ENCODE measurements around the gene SPG7. TPM values are rescaled to one million over a fixed set of nuclear protein-coding genes. Genes with fewer than 3 reads are reported as not detected.

SPG7 gene
- total and polyA plus RNA-seq, 9 of the 15 experiments (the other 6 are each of a cell fraction or from before 2014, with no cell fraction given), result 5.8 to 89.1 (median 49.4) TPM

- H3K9ac ChIP-seq (ENCODE audit: insufficient read depth in 1 of 2, low read depth in 2 of 2, low read length in 2 of 2), result no peak overlapping the region
- H3K36me3 ChIP-seq (ENCODE audit: control insufficient read depth, insufficient read depth, low read length), result peaks cover 77% of the 10 kb centered on the region; the same call in 2 of the 3 replicates
- H3K79me2 ChIP-seq (ENCODE audit: control insufficient read depth, insufficient read depth, low read length), result no peaks in the 10 kb centered on the region
- H2AFZ ChIP-seq (ENCODE audit: low read depth, low read length), result no peak overlapping the region
- ATAC-seq (no peak), FAIRE-seq (no peak), DNase-seq (ENCODE audit: extremely low read depth in 1 of 4, low spot score in 3 of 4) (no peak)
- POLR2A ChIA-PET, result no interaction called here
- no peaks in the 10 kb centered on the region for H3K9me3 ChIP-seq (replicated peaks; ENCODE audit: control insufficient read depth, insufficient read depth, low read depth, low read length)
- TF ChIP-seq RBFOX2 (IDR thresholded peaks at IDR 0.05; ENCODE audit: low read depth, low read length) (no peak), POU5F1 (IDR thresholded peaks at IDR 0.05; ENCODE audit: borderline replicate concordance, low read depth, low read length, partially characterized antibody) (no peak), GABPA (tag; conservative IDR thresholded peaks at IDR 0.05; ENCODE audit: low read depth) (no peak), ZBTB33 (CRISPR knock-in tag; IDR thresholded peaks at IDR 0.05) (no peak), ZNF277 (CRISPR knock-in tag; IDR thresholded peaks at IDR 0.05; ENCODE audit: borderline replicate concordance) (no peak), GTF2A2 (tag; IDR thresholded peaks at IDR 0.05) (no peak), ZNF263 (CRISPR knock-in tag; IDR thresholded peaks at IDR 0.05; ENCODE audit: borderline replicate concordance) (no peak), ARNT (IDR thresholded peaks at IDR 0.05) (no peak), RBM15 (IDR thresholded peaks at IDR 0.05; ENCODE audit: insufficient read depth, low read length) (no peak), KHSRP (IDR thresholded peaks at IDR 0.05) (no peak), ZNF133 (CRISPR knock-in tag; IDR thresholded peaks at IDR 0.05) (no peak), MEF2A (IDR thresholded peaks at IDR 0.05; ENCODE audit: control insufficient read depth, low read depth, low read length) (no peak), ZFX (CRISPR knock-in tag; IDR thresholded peaks at IDR 0.05) (no peak), RBM17 (IDR thresholded peaks at IDR 0.05; ENCODE audit: borderline replicate concordance, low read depth, low read length) (no peak), NCOA4 (IDR thresholded peaks at IDR 0.05; ENCODE audit: partially characterized antibody) (no peak), RAD21 (CRISPR knock-in tag; conservative IDR thresholded peaks at IDR 0.05 in 1 of 2, IDR thresholded peaks at IDR 0.05 in 1 of 2) (no peak)
- TF ChIP-seq, protein P1, sequence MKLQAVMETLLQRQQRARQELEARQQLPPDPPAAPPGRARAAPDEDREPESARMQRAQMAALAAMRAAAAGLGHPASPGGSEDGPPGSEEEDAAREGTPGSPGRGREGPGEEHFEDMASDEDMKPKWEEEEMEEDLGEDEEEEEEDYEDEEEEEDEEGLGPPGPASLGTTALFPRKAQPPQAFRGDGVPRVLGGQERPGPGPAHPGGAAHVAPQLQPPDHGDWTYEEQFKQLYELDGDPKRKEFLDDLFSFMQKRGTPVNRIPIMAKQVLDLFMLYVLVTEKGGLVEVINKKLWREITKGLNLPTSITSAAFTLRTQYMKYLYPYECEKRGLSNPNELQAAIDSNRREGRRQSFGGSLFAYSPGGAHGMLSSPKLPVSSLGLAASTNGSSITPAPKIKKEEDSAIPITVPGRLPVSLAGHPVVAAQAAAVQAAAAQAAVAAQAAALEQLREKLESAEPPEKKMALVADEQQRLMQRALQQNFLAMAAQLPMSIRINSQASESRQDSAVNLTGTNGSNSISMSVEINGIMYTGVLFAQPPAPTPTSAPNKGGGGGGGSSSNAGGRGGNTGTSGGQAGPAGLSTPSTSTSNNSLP (IDR thresholded peaks at IDR 0.05; ENCODE audit: borderline replicate concordance, low read depth, low read length), result no peak
- 93% methylated on average over 9 of the region's 13 CpGs for WGBS (ENCODE audit: insufficient coverage, low coverage, missing lambda C conversion rate)
- H3K27ac ChIP-seq (ENCODE audit: extremely low read depth, low read depth, low read length), result no peak overlapping the region
- no peak overlapping the region for H3K4me2 ChIP-seq (ENCODE audit: insufficient read depth, low read length)
- in situ Hi-C loops (cut with MboI) (no loop called here), intact Hi-C loops (cut with micrococcal nuclease) (no loop called here)
- H3K27me3 ChIP-seq (ENCODE audit: control insufficient read depth in 2 of 2, insufficient read depth in 2 of 2, low read length in 2 of 2), result no peaks in the 10 kb centered on the region
- peaks cover 0 to 9% of the 10 kb centered on the region in 2 experiments; a peak in 3 of 5 replicates for H3K4me1 ChIP-seq (replicated peaks in 1 of 2; ENCODE audit: control insufficient read depth in 2 of 2, insufficient read depth in 2 of 2, low read length in 2 of 2)
- H3K4me3 ChIP-seq, result no peak overlapping the region
- CTCF ChIA-PET (ENCODE audit: low intra/inter-chr PET ratio), result no interaction called here
- peaks cover 6% of the 10 kb centered on the region; the same call in 1 of the 2 replicates for H4K20me1 ChIP-seq (replicated peaks; ENCODE audit: control insufficient read depth, insufficient read depth, low read length)
- peaks cover 2% of the 10 kb centered on the region for H3K9me1 ChIP-seq (ENCODE audit: control insufficient read depth, insufficient read depth, low read length)
- BruUV-seq (replicated peaks), result no TSS peak
Measured at GRCh38 chr16:89544713-89545043, 36.5 kb downstream of the SPG7 start.
